NCI-H748 (cell line): ENCODE data around the gene BTD.
A peak's percentile ranks its signal among the peaks of the same experiment; 100 is the strongest.
"Not testable (repeated sequence)": the region's sequence is repeated elsewhere in the genome, so short reads cannot be mapped to it uniquely, and the experiment has no call there.

Experiments used
- DNase-seq: peaks from one replicate; lab custom pipeline; 2025; ENCODE audit not compliant: unreplicated experiment; lab: John Stamatoyannopoulos, UW

The BTD gene

GRCh38 chr3:15602146-15602536 is 596 bp downstream of the BTD start:
- no peak for DNase-seq

- DNase-seq: not testable (repeated sequence)
Measured at GRCh38 chr3:15602816-15603215, 1.3 kb downstream of the BTD start.

- DNase-seq: not testable (repeated sequence)
Measured at GRCh38 chr3:15604584-15604983, 3.0 kb downstream of the BTD start.

GRCh38 chr3:15606434-15606891 is 4.9 kb downstream of the BTD start:
- DNase-seq: no peak

GRCh38 chr3:15610082-15610759 is 8.7 kb downstream of the BTD start:
- no peak for DNase-seq

- DNase-seq: no peak
Measured at GRCh38 chr3:15611018-15611417, 9.5 kb downstream of the BTD start.

GRCh38 chr3:15612001-15612400 is 10.5 kb downstream of the BTD start:
- DNase-seq: peak; percentile 11

- no peak for DNase-seq
Measured at GRCh38 chr3:15614958-15615357, 13.4 kb downstream of the BTD start.

- DNase-seq: no peak
Measured at GRCh38 chr3:15616053-15616452, 14.5 kb downstream of the BTD start.

- not testable (repeated sequence) for DNase-seq
Measured at GRCh38 chr3:15619659-15620464, 18.3 kb downstream of the BTD start.

GRCh38 chr3:15623535-15624440 is 22.2 kb downstream of the BTD start:
- DNase-seq: no peak

- no peak for DNase-seq
Measured at GRCh38 chr3:15628967-15629366, 27.4 kb downstream of the BTD start.

GRCh38 chr3:15629860-15630597 is 28.5 kb downstream of the BTD start:
- DNase-seq: peak; percentile 64

GRCh38 chr3:15630646-15631350 is 29.3 kb downstream of the BTD start:
- DNase-seq: no peak

GRCh38 chr3:15631426-15632211 is 30.1 kb downstream of the BTD start:
- no peak for DNase-seq

- DNase-seq: no peak
Measured at GRCh38 chr3:15632212-15632580, 30.7 kb downstream of the BTD start.

GRCh38 chr3:15633159-15633558 is 31.6 kb downstream of the BTD start:
- peak; percentile 75 for DNase-seq

- DNase-seq: no peak
Measured at GRCh38 chr3:15633766-15634598, 32.4 kb downstream of the BTD start.
